ENCODE results near the gene NOD1. TPM values are rescaled to one million over a fixed set of nuclear protein-coding genes. Genes with fewer than 3 reads are reported as not detected.

The NOD1 gene
- polyA plus RNA-seq, 1 donor: 11.8 TPM

- DNase-seq: no peak
Observed at GRCh38 chr7:30448461-30449189, 30.0 kb downstream of the NOD1 start.

DNA sequence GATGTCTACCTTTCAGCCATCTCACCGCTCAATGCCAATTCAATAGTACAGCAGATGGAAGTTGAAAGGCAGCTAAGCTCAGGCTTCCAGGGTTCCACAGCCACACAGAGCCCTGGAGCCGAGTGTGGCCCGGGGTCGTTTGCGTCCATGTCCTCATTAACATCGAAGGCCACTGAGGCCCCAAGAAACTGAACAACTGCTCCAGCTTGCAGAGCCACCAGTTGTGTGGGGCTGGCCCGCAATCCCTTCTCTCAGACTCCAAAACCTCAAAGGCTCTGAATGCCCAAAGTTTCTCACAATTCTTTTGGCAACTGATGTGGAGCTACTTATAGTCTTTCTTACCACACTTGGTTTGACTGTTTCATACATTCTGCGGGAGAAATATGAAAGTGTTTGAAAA lies 31.1 kb downstream of the NOD1 start:
- DNase-seq: no peak

DNA sequence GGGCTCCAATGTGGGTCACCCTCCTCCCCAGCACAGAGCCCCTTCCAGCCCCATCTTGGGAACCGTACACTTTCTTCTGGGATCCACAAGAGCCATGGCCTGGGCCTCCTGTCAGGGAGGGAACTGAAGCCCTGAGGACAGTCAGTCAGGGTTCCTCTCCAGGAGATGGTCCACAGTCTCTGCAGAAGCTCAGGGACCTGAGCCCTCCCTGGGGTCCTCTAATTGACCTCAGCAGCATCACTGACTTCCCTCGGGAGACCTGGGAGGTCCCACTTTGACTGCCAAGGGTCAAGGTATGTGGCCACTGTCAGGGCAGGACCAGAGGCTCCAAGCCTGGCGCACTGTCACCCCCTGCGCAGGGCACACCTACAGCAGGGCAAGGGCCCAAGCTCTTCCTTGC lies 32.3 kb downstream of the NOD1 start:
- DNase-seq: no peak

- DNase-seq: no peak
Observed at GRCh38 chr7:30445770-30446169, 32.8 kb downstream of the NOD1 start.

DNA sequence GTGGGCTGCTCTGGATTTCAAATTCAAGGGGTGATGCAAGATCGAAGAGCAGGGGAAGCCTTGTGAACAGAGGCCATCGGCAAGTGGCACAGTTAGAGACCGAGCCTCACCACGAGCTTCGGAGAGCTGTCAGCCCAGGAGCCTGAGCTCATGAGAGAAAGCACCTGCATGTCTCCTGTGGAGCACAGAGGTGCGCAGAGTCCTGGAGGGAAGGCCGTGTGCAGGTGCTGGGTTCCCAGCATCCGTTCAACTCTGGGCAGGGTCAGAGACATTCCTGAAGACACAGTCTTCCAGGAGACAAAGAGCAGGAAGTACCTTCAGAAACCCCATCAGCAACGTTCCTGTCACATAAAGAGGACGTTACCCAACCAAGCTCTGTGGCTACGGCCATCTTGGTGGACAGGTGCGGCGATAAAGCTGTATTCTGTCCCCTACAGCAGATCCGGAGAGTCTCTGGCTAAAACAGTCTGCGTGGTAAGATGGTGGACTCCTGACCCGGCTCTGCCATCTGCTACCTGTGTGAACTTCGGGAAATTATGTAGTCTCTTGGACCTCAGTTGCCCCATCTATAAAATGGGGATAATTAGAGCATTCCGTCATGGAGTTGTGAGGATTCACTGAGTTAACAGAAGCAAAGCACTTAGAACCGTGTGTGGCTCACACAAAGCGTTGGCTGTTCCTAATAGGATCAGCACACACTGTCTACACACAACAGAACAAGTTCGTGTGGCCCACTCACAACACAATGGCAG lies 40.6 kb downstream of the NOD1 start:
- DNase-seq: no peak

DNA sequence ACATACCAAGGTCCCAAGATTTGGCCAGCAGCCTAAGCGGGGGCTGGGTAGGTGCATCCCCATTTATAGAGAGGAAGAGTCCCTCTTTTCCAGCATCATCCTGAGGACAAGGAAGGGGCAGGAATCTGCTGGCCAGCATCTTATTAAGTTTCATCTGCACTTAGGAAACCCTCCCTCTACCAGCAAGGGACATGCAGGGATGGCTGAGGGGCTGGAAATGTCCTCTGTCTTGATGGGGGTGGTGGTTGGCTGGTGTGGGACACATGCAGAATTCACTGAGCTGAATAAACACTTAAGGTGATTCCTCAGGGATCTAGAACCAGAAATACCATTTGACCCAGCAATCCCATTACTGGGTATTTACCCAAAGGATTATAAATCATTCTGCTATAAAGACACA lies 42.1 kb downstream of the NOD1 start:
- DNase-seq: no peak

DNA sequence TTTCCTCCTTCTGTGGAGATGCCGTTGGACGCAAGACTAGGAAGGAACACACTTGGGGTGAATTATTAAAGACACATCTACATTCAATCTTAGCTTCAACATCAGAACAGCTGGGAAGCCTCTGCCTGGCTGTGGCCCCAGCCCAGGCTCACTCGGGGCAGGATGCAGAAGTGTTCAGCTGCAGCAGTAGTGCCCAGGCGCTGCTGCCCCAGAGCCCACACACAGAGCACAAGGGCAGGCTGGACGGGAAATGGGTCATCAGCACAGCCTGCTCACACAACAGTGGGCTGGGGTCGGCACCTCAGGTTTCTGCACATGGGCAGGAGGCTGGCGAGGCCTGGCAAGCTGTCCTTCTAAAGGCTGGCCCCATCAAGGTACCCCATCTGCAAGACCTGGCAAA lies 42.5 kb downstream of the NOD1 start:
- DNase-seq: no peak

- DNase-seq: no peak
Observed at GRCh38 chr7:30434140-30434799, 44.3 kb downstream of the NOD1 start.

- no peak for DNase-seq
Observed at GRCh38 chr7:30433506-30433905, 45.1 kb downstream of the NOD1 start.

DNA sequence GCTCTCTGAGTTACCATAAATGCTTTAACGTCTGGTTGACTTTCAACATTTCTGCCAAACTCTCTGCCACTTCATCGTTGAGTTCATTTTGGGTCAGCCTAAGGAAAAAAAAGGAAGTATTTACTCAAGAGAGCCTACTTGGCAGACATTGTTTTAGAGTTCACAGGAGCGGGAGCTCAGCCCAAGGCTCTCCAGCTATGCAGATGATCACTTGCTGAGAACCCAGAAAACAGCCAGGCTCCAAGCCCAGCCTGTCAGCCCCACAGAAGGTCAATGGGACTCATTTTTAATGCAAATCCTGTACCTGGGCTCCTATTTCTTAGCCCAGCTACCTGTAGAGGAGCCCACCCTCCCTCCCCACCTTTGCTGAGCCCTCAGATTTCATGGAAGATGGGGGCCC lies 45.5 kb downstream of the NOD1 start:
- DNase-seq: no peak

DNA sequence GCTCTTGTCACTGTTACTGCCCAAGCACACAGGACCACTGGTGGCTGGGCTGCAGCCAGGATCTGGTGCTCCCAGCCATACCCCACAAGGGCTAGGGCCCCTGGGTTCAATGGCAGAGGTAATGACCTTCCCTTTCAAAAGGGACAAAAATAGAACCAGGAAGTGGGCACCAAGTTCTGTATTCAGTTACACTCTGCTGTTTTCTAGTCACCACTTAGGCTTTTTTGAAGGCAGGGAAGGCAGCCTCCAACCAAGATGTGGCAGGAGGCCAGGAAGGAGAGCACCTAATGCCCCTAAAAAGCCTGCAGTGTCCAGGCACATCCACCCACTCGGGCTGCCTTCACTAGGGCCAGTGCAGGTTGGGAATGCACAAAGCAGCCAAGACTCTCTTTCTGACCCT lies 47.8 kb downstream of the NOD1 start:
- no peak for DNase-seq

GRCh38 chr7:30430276-30430675 lies 48.3 kb downstream of the NOD1 start:
- no peak for DNase-seq

GRCh38 chr7:30429156-30429530 lies 49.4 kb downstream of the NOD1 start:
- DNase-seq: no peak

- no peak for DNase-seq
Observed at GRCh38 chr7:30428246-30429155, 50.1 kb downstream of the NOD1 start.

- DNase-seq: no peak
Observed at GRCh38 chr7:30427296-30428070, 51.1 kb downstream of the NOD1 start.

GRCh38 chr7:30424506-30424905 lies 54.1 kb downstream of the NOD1 start:
- no peak for DNase-seq

DNA sequence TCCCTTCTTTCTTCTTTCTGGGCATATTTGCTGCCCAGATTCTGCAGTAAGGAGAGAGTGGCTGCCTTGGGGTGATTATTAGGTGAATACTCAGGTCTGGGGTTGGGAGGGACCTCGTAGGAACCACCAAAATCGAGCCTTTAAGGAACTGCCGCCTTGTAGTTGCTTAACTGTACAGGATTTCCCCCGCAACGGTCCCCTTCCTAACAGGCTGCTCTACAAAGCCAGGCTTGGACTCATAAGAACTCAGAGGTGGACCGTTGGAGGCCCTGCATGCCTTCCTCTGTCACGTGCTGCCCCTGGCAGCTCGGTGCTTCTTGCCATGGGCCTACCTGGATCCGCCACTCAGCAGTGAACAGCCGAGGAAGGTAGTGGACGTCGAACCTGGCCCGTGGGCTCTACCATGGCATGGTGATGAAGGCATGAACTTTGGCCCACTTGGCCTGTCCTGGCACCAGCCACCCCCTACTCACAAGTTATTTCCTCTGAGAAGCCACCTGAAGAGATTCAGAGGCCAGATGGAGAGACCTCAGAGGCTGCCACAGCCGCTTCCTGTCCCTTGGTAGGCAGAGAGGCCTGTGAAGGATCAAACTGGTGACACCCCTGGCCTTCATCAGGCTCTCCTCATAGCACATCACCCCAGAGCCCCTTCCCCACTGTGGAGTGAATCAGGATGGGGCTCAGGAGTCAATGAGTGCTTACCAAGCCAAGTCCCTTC lies 54.6 kb downstream of the NOD1 start:
- no peak for DNase-seq

DNA sequence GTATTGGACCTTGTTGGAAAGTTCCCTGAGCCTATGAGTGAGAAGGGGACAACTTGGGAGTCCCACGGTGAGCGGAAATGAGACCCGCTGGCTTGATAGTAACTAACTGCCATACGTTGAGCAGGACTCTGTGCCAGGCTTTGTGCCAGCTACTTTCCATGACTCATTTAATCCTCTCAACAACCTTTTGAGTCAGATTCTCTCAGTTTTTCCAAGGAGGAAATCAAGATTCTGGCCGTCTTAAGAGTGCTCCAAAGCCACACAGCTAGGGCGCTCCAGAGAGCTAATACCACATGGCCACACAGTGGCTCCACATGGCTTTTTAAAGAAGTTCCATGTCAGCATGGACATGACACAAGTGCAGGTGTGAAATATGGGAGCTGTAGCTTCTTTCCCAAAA lies 55.7 kb downstream of the NOD1 start:
- no peak for DNase-seq

DNA sequence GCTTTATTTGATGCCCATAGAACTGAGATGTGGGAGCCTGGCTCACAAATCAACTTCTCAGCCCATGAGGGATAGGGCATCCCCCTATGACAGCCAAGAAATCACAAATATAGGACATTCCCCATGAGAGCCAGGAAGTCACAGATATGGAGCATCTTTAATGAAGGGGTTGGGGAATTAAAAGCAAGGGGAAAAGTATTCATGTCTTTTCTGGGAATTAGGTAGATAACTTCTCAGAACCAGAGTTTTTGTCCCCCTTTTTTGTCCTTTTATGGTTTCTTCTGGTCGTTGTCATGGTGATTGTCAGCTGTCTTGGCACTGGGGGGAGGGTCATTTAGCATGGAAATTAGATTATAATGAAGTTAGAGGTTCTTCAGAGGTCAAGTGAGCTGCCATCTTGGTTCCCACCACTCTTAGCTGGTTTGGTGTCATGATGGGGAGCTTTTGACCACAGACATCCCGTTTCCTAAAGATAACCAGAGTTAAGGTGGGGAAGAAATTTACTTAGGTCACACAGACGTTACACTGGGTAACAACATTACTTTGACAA lies 56.9 kb downstream of the NOD1 start:
- DNase-seq: no peak

GRCh38 chr7:30420662-30421061 lies 57.9 kb downstream of the NOD1 start:
- DNase-seq: no peak

Data from left kidney (tissue), 2 donors.